T-helper 2 cell (primary cell): ENCODE measurements around the gene RECK.
"Not testable (repeated sequence)": the region's sequence is repeated elsewhere in the genome, so short reads cannot be mapped to it uniquely, and the experiment has no call there.

Experiments used
- DNase-seq, 5 experiments: peaks; one replicate each; pipeline versions ENCODE4 v3.0.0 to v3.0.0-alpha.2; 2012 to 2022

RECK gene

GRCh38 chr9:36074870-36075532, 38.3 kb downstream of the RECK start:
- DNase-seq: no peak

- no peak for DNase-seq
Measured at GRCh38 chr9:36078051-36078450, 41.3 kb downstream of the RECK start.

- DNase-seq: no peak
Measured at GRCh38 chr9:36080519-36080918, 43.8 kb downstream of the RECK start.

- no peak for DNase-seq
Measured at GRCh38 chr9:36082931-36083330, 46.2 kb downstream of the RECK start.

GRCh38 chr9:36086442-36086841, 49.7 kb downstream of the RECK start:
- DNase-seq: no peak

GRCh38 chr9:36087054-36087453, 50.3 kb downstream of the RECK start:
- not testable (repeated sequence) for DNase-seq

- no peak for DNase-seq
Measured at GRCh38 chr9:36088020-36088419, 51.3 kb downstream of the RECK start.

- no peak for DNase-seq
Measured at GRCh38 chr9:36091026-36091953, 54.6 kb downstream of the RECK start.

GRCh38 chr9:36092014-36092413, 55.3 kb downstream of the RECK start:
- DNase-seq: no peak

- DNase-seq: peak in 2 of 5 experiments; percentile 4 to 93
Measured at GRCh38 chr9:36092509-36093215, 55.9 kb downstream of the RECK start.

GRCh38 chr9:36093384-36093783, 56.7 kb downstream of the RECK start:
- DNase-seq: no peak

- DNase-seq: no peak
Measured at GRCh38 chr9:36099718-36100117, 63.0 kb downstream of the RECK start.

- no peak for DNase-seq
Measured at GRCh38 chr9:36100532-36100931, 63.8 kb downstream of the RECK start.

GRCh38 chr9:36101916-36102741, 65.4 kb downstream of the RECK start:
- no peak for DNase-seq

- DNase-seq: peak; percentile 60 to 86 (median 79)
Measured at GRCh38 chr9:36102742-36103495, 66.2 kb downstream of the RECK start.

GRCh38 chr9:36109071-36109470, 72.4 kb downstream of the RECK start:
- no peak for DNase-seq

GRCh38 chr9:36110434-36110833, 73.7 kb downstream of the RECK start:
- DNase-seq: peak in 1 of 5 experiments; percentile 3

- DNase-seq: no peak
Measured at GRCh38 chr9:36112516-36112915, 75.8 kb downstream of the RECK start.

- no peak for DNase-seq
Measured at GRCh38 chr9:36113999-36114398, 77.3 kb downstream of the RECK start.

- no peak for DNase-seq
Measured at GRCh38 chr9:36116593-36116992, 79.9 kb downstream of the RECK start.

- DNase-seq: no peak
Measured at GRCh38 chr9:36118201-36118600, 81.5 kb downstream of the RECK start.

GRCh38 chr9:36118706-36119105, 82.0 kb downstream of the RECK start:
- no peak for DNase-seq
